Effector memory CD8-positive, alpha-beta T cell (primary cell): ENCODE data around the gene PSMA7.

Experiments
- ATAC-seq: fragments of 150-1000 bp; cut with Tn5 transposase; replicated peaks from 2 replicates; pipeline ENCODE4 v1.10.0; 2021; ENCODE audit warnings: mild to moderate bottlenecking, moderate library complexity
- DNase-seq, 3 experiments: peaks; one replicate each; pipeline ENCODE4 v3.0.0; 2021
- H3K27ac Mint-ChIP-seq, 2 donors: one replicate each; pipeline ENCODE4 v1.8.0; 2022; ENCODE audit warnings: mild to moderate bottlenecking in 2 of 2, mixed read lengths in 2 of 2, moderate library complexity in 2 of 2
- H3K27me3 Mint-ChIP-seq, 2 donors: one replicate each; pipeline ENCODE4 v1.8.0; 2022; ENCODE audit warnings: mixed read lengths in 2 of 2
- H3K36me3 Mint-ChIP-seq: one replicate; pipeline ENCODE4 v1.8.0; 2022; ENCODE audit warnings: mild to moderate bottlenecking, moderate library complexity, mixed read lengths; ENCODE audit not compliant: insufficient read depth
- H3K4me1 Mint-ChIP-seq, 2 donors: one replicate each; pipeline ENCODE4 v1.8.0; 2022; ENCODE audit warnings: low read depth in 2 of 2, mixed read lengths in 2 of 2
- H3K4me3 Mint-ChIP-seq, 2 donors: one replicate each; pipeline ENCODE4 v1.8.0; 2022; ENCODE audit warnings: mild to moderate bottlenecking in 2 of 2, mixed read lengths in 2 of 2, moderate library complexity in 2 of 2
- H3K9me3 Mint-ChIP-seq, 2 donors: one replicate each; pipeline ENCODE4 v1.8.0; 2022; ENCODE audit warnings: mixed read lengths in 2 of 2

PSMA7 gene

GRCh38 chr20:62164879-62165761 lies 21.9 kb upstream of the PSMA7 start:
- Mint-ChIP-seq H3K9me3 (no peaks in the 10 kb centered on the region), H3K4me1 (no peaks in the 10 kb centered on the region), H3K27ac (peak overlapping the region in 1 of 2 donors; percentile 26), H3K36me3 (peaks cover 41% of the 10 kb centered on the region), H3K4me3 (no peak overlapping the region), H3K27me3 (no peaks in the 10 kb centered on the region)
- ATAC-seq (no peak), DNase-seq (no peak)

GRCh38 chr20:62163986-62164762 lies 21.0 kb upstream of the PSMA7 start:
- Mint-ChIP-seq H3K27me3 (no peaks in the 10 kb centered on the region), H3K4me3 (no peak overlapping the region), H3K27ac (peak overlapping the region in 1 of 2 donors; percentile 10), H3K36me3 (peaks cover 43% of the 10 kb centered on the region), H3K9me3 (no peaks in the 10 kb centered on the region), H3K4me1 (peaks cover 5 to 7% of the 10 kb centered on the region in 2 donors)
- DNase-seq (no peak), ATAC-seq (no peak)

- H3K4me3 Mint-ChIP-seq = no peak overlapping the region
Measured at GRCh38 chr20:62163485-62163865, 20.3 kb upstream of the PSMA7 start.

GRCh38 chr20:62162765-62163484 lies 19.7 kb upstream of the PSMA7 start:
- Mint-ChIP-seq H3K9me3 (no peaks in the 10 kb centered on the region), H3K27me3 (no peaks in the 10 kb centered on the region), H3K27ac (no peak overlapping the region), H3K36me3 (peaks cover 48% of the 10 kb centered on the region), H3K4me3 (no peak overlapping the region), H3K4me1 (peaks cover 5 to 10% of the 10 kb centered on the region in 2 donors)
- DNase-seq (no peak), ATAC-seq (no peak)

More at GRCh38 chr20:62163485-62163865, 20.3 kb upstream of the PSMA7 start:
- H3K36me3 Mint-ChIP-seq = peaks cover 48% of the 10 kb centered on the region
- H3K9me3 Mint-ChIP-seq = no peaks in the 10 kb centered on the region
- peaks cover 5 to 9% of the 10 kb centered on the region in 2 donors for H3K4me1 Mint-ChIP-seq
- ATAC-seq = no peak
- H3K27me3 Mint-ChIP-seq = no peaks in the 10 kb centered on the region
- DNase-seq = no peak
- H3K27ac Mint-ChIP-seq = no peak overlapping the region

- DNase-seq = no peak
- Mint-ChIP-seq H3K4me3 (no peak overlapping the region), H3K9me3 (no peaks in the 10 kb centered on the region), H3K4me1 (peaks cover 5 to 10% of the 10 kb centered on the region in 2 donors), H3K36me3 (peaks cover 52% of the 10 kb centered on the region), H3K27ac (no peak overlapping the region), H3K27me3 (no peaks in the 10 kb centered on the region)
- ATAC-seq = no peak
Measured at GRCh38 chr20:62161347-62161746, 18.2 kb upstream of the PSMA7 start.

GRCh38 chr20:62160876-62161275 lies 17.7 kb upstream of the PSMA7 start:
- no peak for DNase-seq
- H3K36me3 Mint-ChIP-seq = peaks cover 54% of the 10 kb centered on the region
- H3K4me1 Mint-ChIP-seq = peaks cover 6 to 15% of the 10 kb centered on the region in 2 donors
- ATAC-seq = no peak
- no peaks in the 10 kb centered on the region for H3K27me3 Mint-ChIP-seq
- no peaks in the 10 kb centered on the region for H3K9me3 Mint-ChIP-seq
- H3K27ac Mint-ChIP-seq = no peak overlapping the region
- H3K4me3 Mint-ChIP-seq = no peak overlapping the region

- DNase-seq (no peak), ATAC-seq (no peak)
- Mint-ChIP-seq H3K9me3 (no peaks in the 10 kb centered on the region), H3K36me3 (peaks cover 54% of the 10 kb centered on the region), H3K27me3 (no peaks in the 10 kb centered on the region), H3K27ac (no peak overlapping the region), H3K4me3 (no peak overlapping the region), H3K4me1 (peaks cover 12 to 17% of the 10 kb centered on the region in 2 donors)
Measured at GRCh38 chr20:62160253-62160652, 17.1 kb upstream of the PSMA7 start.

- Mint-ChIP-seq H3K4me1 (peaks cover 12 to 17% of the 10 kb centered on the region in 2 donors), H3K9me3 (no peaks in the 10 kb centered on the region), H3K27ac (peak overlapping the region; percentile 54 to 63), H3K4me3 (peak overlapping the region in 1 of 2 donors; percentile 53), H3K27me3 (no peaks in the 10 kb centered on the region), H3K36me3 (peaks cover 56% of the 10 kb centered on the region)
- peak; percentile 52 for ATAC-seq
- DNase-seq = no peak
Measured at GRCh38 chr20:62159839-62160238, 16.6 kb upstream of the PSMA7 start.

- DNase-seq = no peak
- Mint-ChIP-seq H3K9me3 (no peaks in the 10 kb centered on the region), H3K4me3 (no peak overlapping the region), H3K36me3 (peaks cover 53% of the 10 kb centered on the region), H3K27me3 (no peaks in the 10 kb centered on the region), H3K4me1 (peaks cover 12 to 17% of the 10 kb centered on the region in 2 donors), H3K27ac (no peak overlapping the region)
- no peak for ATAC-seq
Measured at GRCh38 chr20:62159052-62159451, 15.9 kb upstream of the PSMA7 start.

- no peak for ATAC-seq
- H3K4me3 Mint-ChIP-seq = no peak overlapping the region
- H3K36me3 Mint-ChIP-seq = peaks cover 54% of the 10 kb centered on the region
- peaks cover 12 to 19% of the 10 kb centered on the region in 2 donors for H3K4me1 Mint-ChIP-seq
- peak overlapping the region in 1 of 2 donors; percentile 41 for H3K27ac Mint-ChIP-seq
- no peaks in the 10 kb centered on the region for H3K27me3 Mint-ChIP-seq
- DNase-seq = no peak
- H3K9me3 Mint-ChIP-seq = no peaks in the 10 kb centered on the region
Measured at GRCh38 chr20:62158541-62158940, 15.3 kb upstream of the PSMA7 start.

GRCh38 chr20:62158088-62158400 lies 14.8 kb upstream of the PSMA7 start:
- Mint-ChIP-seq H3K27ac (no peak overlapping the region), H3K27me3 (no peaks in the 10 kb centered on the region), H3K4me3 (no peak overlapping the region), H3K36me3 (peaks cover 54% of the 10 kb centered on the region), H3K4me1 (peaks cover 12 to 19% of the 10 kb centered on the region in 2 donors), H3K9me3 (no peaks in the 10 kb centered on the region)
- no peak for ATAC-seq
- DNase-seq = no peak

- peaks cover 53% of the 10 kb centered on the region for H3K36me3 Mint-ChIP-seq
Measured at GRCh38 chr20:62157387-62158087, 14.3 kb upstream of the PSMA7 start.

More at GRCh38 chr20:62157387-62158087, 14.3 kb upstream of the PSMA7 start:
- ATAC-seq (no peak), DNase-seq (no peak)
- Mint-ChIP-seq H3K4me3 (no peak overlapping the region), H3K4me1 (peaks cover 15 to 22% of the 10 kb centered on the region in 2 donors), H3K27ac (no peak overlapping the region), H3K27me3 (no peaks in the 10 kb centered on the region), H3K9me3 (no peaks in the 10 kb centered on the region)
